Measurements from ENCODE around the gene CD247. TPM values are rescaled to one million over a fixed set of nuclear protein-coding genes. Genes with fewer than 3 reads are reported as not detected.
A peak's percentile ranks its signal among the peaks of the same experiment; 100 is the strongest.

CD247 gene
- total and polyA plus RNA-seq, 4 experiments from 2014 or later, result 260 to 404 (median 340) TPM

- Histone ChIP-seq H3K4me3 (ENCODE audit: low read length in 2 of 2) (no peak overlapping the region), H3K4me1 (ENCODE audit: insufficient read depth, low read length) (peaks cover 40% of the 10 kb centered on the region), H3K27me3 (ENCODE audit: insufficient read depth, low read length) (no peaks in the 10 kb centered on the region), H3K36me3 (ENCODE audit: insufficient read depth, low read length) (peaks cover 25% of the 10 kb centered on the region), H3K27ac (ENCODE audit: low read depth, low read length) (no peak overlapping the region), H3K9me3 (ENCODE audit: control insufficient read depth in 1 of 2, low read length in 2 of 2) (no peaks in the 10 kb centered on the region)
- POLR2A ChIA-PET (ENCODE audit: partially characterized antibody), result interaction anchor here (1.2 to 1.6 kb wide), 2 partner anchors 11 to 91 kb away, joined by 4 to 5 read pairs; partner anchors contain the start of gene CD247
- H3K9me3 Mint-ChIP-seq, result no peaks in the 10 kb centered on the region
- CTCF ChIA-PET (ENCODE audit: partially characterized antibody), result interaction anchor here (0.6 to 2.1 kb wide), 5 partner anchors 26 to 161 kb away, joined by 3 to 6 read pairs (median 4); no protein-coding TSS in a partner anchor
- DNase-seq, result no peak
- peak overlapping the region; percentile 47 to 91 (median 82) for H3K27ac Mint-ChIP-seq
- intact Hi-C loops (cut with micrococcal nuclease), result no loop called here
- H3K4me1 Mint-ChIP-seq, result peaks cover 21 to 36% (median 28%) of the 10 kb centered on the region in 4 donors
- peaks cover 17 to 36% of the 10 kb centered on the region in 2 donors for H3K36me3 Mint-ChIP-seq
- no peak overlapping the region for H3K4me3 Mint-ChIP-seq
- no peaks in the 10 kb centered on the region for H3K27me3 Mint-ChIP-seq
Measured at GRCh38 chr1:167427848-167428247, 90.5 kb downstream of the CD247 start.

GRCh38 chr1:167426716-167427115 is 91.6 kb downstream of the CD247 start:
- intact Hi-C loops (cut with micrococcal nuclease), result no loop called here
- POLR2A ChIA-PET (ENCODE audit: partially characterized antibody), result no interaction called here
- Mint-ChIP-seq H3K9me3 (no peaks in the 10 kb centered on the region), H3K27me3 (no peaks in the 10 kb centered on the region), H3K36me3 (peaks cover 13 to 25% of the 10 kb centered on the region in 2 donors), H3K27ac (peak overlapping the region in 6 of 7 donors; percentile 15 to 83 (median 64)), H3K4me3 (no peak overlapping the region), H3K4me1 (peaks cover 19 to 36% (median 28%) of the 10 kb centered on the region in 4 donors)
- no peak overlapping the region for H3K4me3 ChIP-seq (ENCODE audit: low read length in 2 of 2)
- peaks cover 39% of the 10 kb centered on the region for H3K4me1 ChIP-seq (ENCODE audit: insufficient read depth, low read length)
- H3K36me3 ChIP-seq (ENCODE audit: insufficient read depth, low read length), result peaks cover 13% of the 10 kb centered on the region
- CTCF ChIA-PET (ENCODE audit: partially characterized antibody), result interaction anchor here (1.0 to 2.1 kb wide), 3 partner anchors 25 to 360 kb away, joined by 3 to 5 read pairs (median 4); no protein-coding TSS in a partner anchor
- no peak overlapping the region for H3K27ac ChIP-seq (ENCODE audit: low read depth, low read length)
- H3K9me3 ChIP-seq (ENCODE audit: control insufficient read depth in 1 of 2, low read length in 2 of 2), result no peaks in the 10 kb centered on the region
- no peaks in the 10 kb centered on the region for H3K27me3 ChIP-seq (ENCODE audit: insufficient read depth, low read length)
- no peak for DNase-seq

GRCh38 chr1:167425482-167425881 is 92.8 kb downstream of the CD247 start:
- H3K36me3 Mint-ChIP-seq, result peaks cover 5 to 13% of the 10 kb centered on the region in 2 donors
- Histone ChIP-seq H3K9me3 (ENCODE audit: control insufficient read depth in 1 of 2, low read length in 2 of 2) (no peaks in the 10 kb centered on the region), H3K27ac (ENCODE audit: low read depth, low read length) (no peak overlapping the region), H3K4me3 (ENCODE audit: low read length in 2 of 2) (no peak overlapping the region), H3K4me1 (ENCODE audit: insufficient read depth, low read length) (peaks cover 28% of the 10 kb centered on the region), H3K36me3 (ENCODE audit: insufficient read depth, low read length) (peaks cover 2% of the 10 kb centered on the region), H3K27me3 (ENCODE audit: insufficient read depth, low read length) (no peaks in the 10 kb centered on the region)
- H3K27me3 Mint-ChIP-seq, result no peaks in the 10 kb centered on the region
- H3K4me1 Mint-ChIP-seq, result peaks cover 17 to 26% (median 20%) of the 10 kb centered on the region in 4 donors
- CTCF ChIA-PET (ENCODE audit: partially characterized antibody), result interaction anchor here (1.4 kb wide), 1 partner anchor 24 kb away, joined by 7 read pairs; no protein-coding TSS in a partner anchor
- H3K27ac Mint-ChIP-seq, result peak overlapping the region in 4 of 7 donors; percentile 35 to 49 (median 42)
- POLR2A ChIA-PET (ENCODE audit: partially characterized antibody), result interaction anchor here (0.6 to 1.4 kb wide), 2 partner anchors 93 to 151 kb away, joined by 3 to 4 read pairs; partner anchors contain the start of gene CD247
- intact Hi-C loops (cut with micrococcal nuclease), result no loop called here
- H3K4me3 Mint-ChIP-seq, result no peak overlapping the region
- DNase-seq, result no peak
- H3K9me3 Mint-ChIP-seq, result no peaks in the 10 kb centered on the region

GRCh38 chr1:167423684-167424619 is 94.4 kb downstream of the CD247 start:
- Histone ChIP-seq H3K36me3 (ENCODE audit: insufficient read depth, low read length) (no peaks in the 10 kb centered on the region), H3K27ac (ENCODE audit: low read depth, low read length) (no peak overlapping the region), H3K4me3 (ENCODE audit: low read length in 2 of 2) (no peak overlapping the region), H3K9me3 (ENCODE audit: control insufficient read depth in 1 of 2, low read length in 2 of 2) (no peaks in the 10 kb centered on the region), H3K27me3 (ENCODE audit: insufficient read depth, low read length) (no peaks in the 10 kb centered on the region), H3K4me1 (ENCODE audit: insufficient read depth, low read length) (peaks cover 15% of the 10 kb centered on the region)
- Mint-ChIP-seq H3K27me3 (no peaks in the 10 kb centered on the region), H3K4me3 (no peak overlapping the region), H3K27ac (peak overlapping the region in 5 of 7 donors; percentile 6 to 75 (median 49)), H3K4me1 (peaks cover 7 to 11% (median 9%) of the 10 kb centered on the region in 4 donors), H3K36me3 (peaks cover 0 to 3% of the 10 kb centered on the region in 2 donors), H3K9me3 (no peaks in the 10 kb centered on the region)
- ChIA-PET POLR2A (ENCODE audit: partially characterized antibody) (interaction anchor here (1.0 to 1.4 kb wide), 2 partner anchors 12 to 94 kb away, joined by 3 to 4 read pairs; partner anchors contain the start of gene CD247), CTCF (ENCODE audit: partially characterized antibody) (interaction anchor here (1.1 to 1.4 kb wide), 2 partner anchors 19 to 23 kb away, joined by 3 to 7 read pairs; no protein-coding TSS in a partner anchor)
- no peak for DNase-seq
- intact Hi-C loops (cut with micrococcal nuclease), result no loop called here

GRCh38 chr1:167420510-167420909 is 97.8 kb downstream of the CD247 start:
- no peaks in the 10 kb centered on the region for H3K4me1 ChIP-seq (ENCODE audit: insufficient read depth, low read length)
- no peak overlapping the region for H3K27ac ChIP-seq (ENCODE audit: low read depth, low read length)
- H3K27me3 Mint-ChIP-seq, result no peaks in the 10 kb centered on the region
- no peak overlapping the region for H3K4me3 ChIP-seq (ENCODE audit: low read length in 2 of 2)
- no peak overlapping the region for H3K4me3 Mint-ChIP-seq
- H3K36me3 ChIP-seq (ENCODE audit: insufficient read depth, low read length), result no peaks in the 10 kb centered on the region
- no peak for DNase-seq
- CTCF ChIA-PET (ENCODE audit: partially characterized antibody), result interaction anchor here (1.2 to 1.5 kb wide), 2 partner anchors 113 to 137 kb away, joined by 3 to 4 read pairs; no protein-coding TSS in a partner anchor
- no peaks in the 10 kb centered on the region for H3K9me3 Mint-ChIP-seq
- H3K4me1 Mint-ChIP-seq, result peaks cover 0 to 11% (median 2%) of the 10 kb centered on the region in 4 donors
- H3K27ac Mint-ChIP-seq, result no peak overlapping the region
- peaks cover 14 to 15% of the 10 kb centered on the region in 2 donors for H3K36me3 Mint-ChIP-seq
- POLR2A ChIA-PET (ENCODE audit: partially characterized antibody), result interaction anchor here (1.5 kb wide), 1 partner anchor 11 kb away, joined by 3 read pairs; no protein-coding TSS in a partner anchor
- H3K9me3 ChIP-seq (ENCODE audit: control insufficient read depth in 1 of 2, low read length in 2 of 2), result no peaks in the 10 kb centered on the region
- no peaks in the 10 kb centered on the region for H3K27me3 ChIP-seq (ENCODE audit: insufficient read depth, low read length)
- intact Hi-C loops (cut with micrococcal nuclease), result no loop called here

GRCh38 chr1:167419245-167419644 is 99.1 kb downstream of the CD247 start:
- Histone ChIP-seq H3K9me3 (ENCODE audit: control insufficient read depth in 1 of 2, low read length in 2 of 2) (no peaks in the 10 kb centered on the region), H3K36me3 (ENCODE audit: insufficient read depth, low read length) (no peaks in the 10 kb centered on the region), H3K27ac (ENCODE audit: low read depth, low read length) (no peak overlapping the region), H3K4me3 (ENCODE audit: low read length in 2 of 2) (no peak overlapping the region), H3K27me3 (ENCODE audit: insufficient read depth, low read length) (no peaks in the 10 kb centered on the region), H3K4me1 (ENCODE audit: insufficient read depth, low read length) (no peaks in the 10 kb centered on the region)
- Mint-ChIP-seq H3K27ac (no peak overlapping the region), H3K9me3 (no peaks in the 10 kb centered on the region), H3K27me3 (no peaks in the 10 kb centered on the region), H3K36me3 (peaks cover 17 to 26% of the 10 kb centered on the region in 2 donors), H3K4me1 (peaks cover 0 to 11% (median 2%) of the 10 kb centered on the region in 4 donors), H3K4me3 (no peak overlapping the region)
- DNase-seq, result no peak
- intact Hi-C loops (cut with micrococcal nuclease), result loop anchor here (2.0 kb wide), 1 partner anchor 24 kb away; no protein-coding TSS in a partner anchor
- ChIA-PET POLR2A (ENCODE audit: partially characterized antibody) (no interaction called here), CTCF (ENCODE audit: partially characterized antibody) (interaction anchor here (0.7 to 1.1 kb wide), 2 partner anchors 20 to 115 kb away, joined by 3 read pairs; no protein-coding TSS in a partner anchor)
